Immature natural killer cell (primary cell): ENCODE measurements around the gene NSMCE1. TPM values are rescaled to one million over a fixed set of nuclear protein-coding genes. Genes with fewer than 3 reads are reported as not detected.

Experiments
- DNase-seq, 3 donors: peaks; one replicate each; pipeline ENCODE4 v3.0.0; 2022; ENCODE audit warnings: mixed read lengths in 1 of 3
- H3K27ac Mint-ChIP-seq, 6 donors: one replicate each; pipeline ENCODE4 v1.8.0; 2020; ENCODE audit warnings: mixed read lengths in 6 of 6, mild to moderate bottlenecking in 5 of 6, inconsistent platforms in 4 of 6, moderate library complexity in 3 of 6
- H3K27me3 Mint-ChIP-seq, 3 donors: one replicate each; pipeline ENCODE4 v1.8.0; 2020 to 2021; ENCODE audit warnings: low read depth in 3 of 3, mild to moderate bottlenecking in 3 of 3, mixed read lengths in 3 of 3, moderate library complexity in 3 of 3, inconsistent platforms in 1 of 3
- H3K36me3 Mint-ChIP-seq, 3 donors: one replicate each; pipeline ENCODE4 v1.8.0; 2020; ENCODE audit warnings: mixed read lengths in 3 of 3, inconsistent platforms in 2 of 3, mild to moderate bottlenecking in 2 of 3
- H3K4me1 Mint-ChIP-seq, 2 donors: one replicate each; pipeline ENCODE4 v1.8.0; 2020; ENCODE audit warnings: inconsistent platforms in 2 of 2, mild to moderate bottlenecking in 2 of 2, mixed read lengths in 2 of 2, moderate library complexity in 1 of 2
- H3K4me3 Mint-ChIP-seq, 5 donors: one replicate each; pipeline ENCODE4 v1.8.0; 2020; ENCODE audit warnings: mild to moderate bottlenecking in 5 of 5, mixed read lengths in 5 of 5, inconsistent platforms in 3 of 5, moderate library complexity in 3 of 5
- H3K9me3 Mint-ChIP-seq, 6 donors: one replicate each; pipeline ENCODE4 v1.8.0; 2020; ENCODE audit warnings: mild to moderate bottlenecking in 6 of 6, mixed read lengths in 6 of 6, inconsistent platforms in 4 of 6, moderate library complexity in 3 of 6
- polyA plus RNA-seq, 3 donors: library from polyadenylated mRNA; unstranded; fragments of 300-500 nt; fragmentation: Illumina TruSeq; gene quantifications; one replicate each; pipeline ENCODE4 v1.2.3, GENCODE V29; 2021

Gene NSMCE1
- polyA plus RNA-seq, 3 donors from 2014 or later: 133 to 162 (median 148) TPM

- Mint-ChIP-seq H3K27ac (peak overlapping the region; percentile 98 to 100 (median 98)), H3K36me3 (peaks cover 0 to 10% (median 7%) of the 10 kb centered on the region in 3 donors), H3K4me1 (peaks cover 76 to 82% of the 10 kb centered on the region in 2 donors), H3K9me3 (no peaks in the 10 kb centered on the region), H3K4me3 (peak overlapping the region in 4 of 5 donors; percentile 33 to 87 (median 59)), H3K27me3 (peaks cover 13 to 25% (median 15%) of the 10 kb centered on the region in 3 donors)
- DNase-seq: no peak
Observed at GRCh38 chr16:27232901-27233625, 35.5 kb downstream of the NSMCE1 start.

- Mint-ChIP-seq H3K4me1 (peaks cover 68 to 74% of the 10 kb centered on the region in 2 donors), H3K9me3 (no peaks in the 10 kb centered on the region), H3K27ac (peak overlapping the region; percentile 97 to 100 (median 98)), H3K36me3 (peaks cover 0 to 10% (median 7%) of the 10 kb centered on the region in 3 donors), H3K4me3 (peak overlapping the region; percentile 65 to 87 (median 77)), H3K27me3 (peaks cover 11 to 18% (median 13%) of the 10 kb centered on the region in 3 donors)
- peak; percentile 58 to 65 (median 60) for DNase-seq
Observed at GRCh38 chr16:27232061-27232900, 36.3 kb downstream of the NSMCE1 start.

- peak overlapping the region; percentile 97 to 100 (median 98) for H3K27ac Mint-ChIP-seq
- H3K27me3 Mint-ChIP-seq: peaks cover 6 to 12% (median 8%) of the 10 kb centered on the region in 3 donors
- no peak for DNase-seq
- peaks cover 67 to 74% of the 10 kb centered on the region in 2 donors for H3K4me1 Mint-ChIP-seq
- H3K36me3 Mint-ChIP-seq: peaks cover 0 to 10% (median 7%) of the 10 kb centered on the region in 3 donors
- H3K4me3 Mint-ChIP-seq: peak overlapping the region; percentile 65 to 87 (median 77)
- H3K9me3 Mint-ChIP-seq: no peaks in the 10 kb centered on the region
Observed at GRCh38 chr16:27231692-27232060, 36.9 kb downstream of the NSMCE1 start.

GRCh38 chr16:27230562-27231001 is 38.0 kb downstream of the NSMCE1 start:
- Mint-ChIP-seq H3K27me3 (peaks cover 3 to 11% (median 6%) of the 10 kb centered on the region in 3 donors), H3K9me3 (no peaks in the 10 kb centered on the region), H3K4me1 (peaks cover 71 to 75% of the 10 kb centered on the region in 2 donors), H3K27ac (peak overlapping the region; percentile 91 to 100 (median 98)), H3K4me3 (peak overlapping the region; percentile 65 to 80 (median 78)), H3K36me3 (peaks cover 0 to 14% (median 11%) of the 10 kb centered on the region in 3 donors)
- DNase-seq: peak; percentile 73 to 84 (median 81)

GRCh38 chr16:27229891-27230470 is 38.6 kb downstream of the NSMCE1 start:
- H3K4me1 Mint-ChIP-seq: peaks cover 67 to 69% of the 10 kb centered on the region in 2 donors
- H3K9me3 Mint-ChIP-seq: no peaks in the 10 kb centered on the region
- H3K36me3 Mint-ChIP-seq: peaks cover 0 to 11% (median 10%) of the 10 kb centered on the region in 3 donors
- peaks cover 0 to 8% (median 3%) of the 10 kb centered on the region in 3 donors for H3K27me3 Mint-ChIP-seq
- H3K27ac Mint-ChIP-seq: peak overlapping the region; percentile 91 to 100 (median 98)
- no peak for DNase-seq
- peak overlapping the region; percentile 65 to 80 (median 78) for H3K4me3 Mint-ChIP-seq

GRCh38 chr16:27228621-27229501 is 39.7 kb downstream of the NSMCE1 start:
- H3K4me1 Mint-ChIP-seq: peaks cover 56 to 58% of the 10 kb centered on the region in 2 donors
- H3K27ac Mint-ChIP-seq: no peak overlapping the region
- H3K4me3 Mint-ChIP-seq: peak overlapping the region in 1 of 5 donors; percentile 2
- DNase-seq: no peak
- no peaks in the 10 kb centered on the region for H3K9me3 Mint-ChIP-seq
- H3K27me3 Mint-ChIP-seq: peaks cover 0 to 7% (median 2%) of the 10 kb centered on the region in 3 donors
- peaks cover 0 to 9% (median 7%) of the 10 kb centered on the region in 3 donors for H3K36me3 Mint-ChIP-seq

- no peak overlapping the region for H3K4me3 Mint-ChIP-seq
- peak overlapping the region in 3 of 6 donors; percentile 16 to 67 (median 34) for H3K27ac Mint-ChIP-seq
Observed at GRCh38 chr16:27228045-27228444, 40.5 kb downstream of the NSMCE1 start.

GRCh38 chr16:27226976-27227705 is 41.4 kb downstream of the NSMCE1 start:
- Mint-ChIP-seq H3K4me1 (peaks cover 39 to 42% of the 10 kb centered on the region in 2 donors), H3K36me3 (peaks cover 0 to 8% (median 7%) of the 10 kb centered on the region in 3 donors), H3K27me3 (peaks cover 0 to 7% (median 2%) of the 10 kb centered on the region in 3 donors), H3K9me3 (no peaks in the 10 kb centered on the region), H3K27ac (peak overlapping the region in 4 of 6 donors; percentile 31 to 65 (median 50)), H3K4me3 (peak overlapping the region in 2 of 5 donors; percentile 13 to 44)
- no peak for DNase-seq

More at GRCh38 chr16:27228045-27228444, 40.5 kb downstream of the NSMCE1 start:
- Mint-ChIP-seq H3K9me3 (no peaks in the 10 kb centered on the region), H3K36me3 (peaks cover 0 to 9% (median 7%) of the 10 kb centered on the region in 3 donors), H3K27me3 (peaks cover 0 to 7% (median 2%) of the 10 kb centered on the region in 3 donors), H3K4me1 (peaks cover 48 to 51% of the 10 kb centered on the region in 2 donors)
- DNase-seq: no peak

- Mint-ChIP-seq H3K36me3 (peaks cover 0 to 7% (median 7%) of the 10 kb centered on the region in 3 donors), H3K27ac (peak overlapping the region; percentile 67 to 94 (median 82)), H3K9me3 (no peaks in the 10 kb centered on the region), H3K4me1 (peaks cover 32 to 35% of the 10 kb centered on the region in 2 donors), H3K4me3 (peak overlapping the region; percentile 34 to 71 (median 49)), H3K27me3 (peaks cover 0 to 7% (median 2%) of the 10 kb centered on the region in 3 donors)
- no peak for DNase-seq
Observed at GRCh38 chr16:27226476-27226875, 42.1 kb downstream of the NSMCE1 start.

GRCh38 chr16:27225536-27226360 is 42.8 kb downstream of the NSMCE1 start:
- H3K36me3 Mint-ChIP-seq: peaks cover 0 to 7% (median 4%) of the 10 kb centered on the region in 3 donors
- no peak for DNase-seq
- H3K27ac Mint-ChIP-seq: peak overlapping the region; percentile 67 to 94 (median 82)
- peak overlapping the region; percentile 39 to 71 (median 49) for H3K4me3 Mint-ChIP-seq
- H3K9me3 Mint-ChIP-seq: no peaks in the 10 kb centered on the region
- H3K4me1 Mint-ChIP-seq: peaks cover 25 to 28% of the 10 kb centered on the region in 2 donors
- H3K27me3 Mint-ChIP-seq: peaks cover 0 to 3% (median 0%) of the 10 kb centered on the region in 3 donors

GRCh38 chr16:27224741-27225300 is 43.8 kb downstream of the NSMCE1 start:
- Mint-ChIP-seq H3K4me3 (no peak overlapping the region), H3K27me3 (no peaks in the 10 kb centered on the region), H3K27ac (peak overlapping the region in 3 of 6 donors; percentile 71 to 87 (median 82)), H3K36me3 (peaks cover 0 to 7% (median 4%) of the 10 kb centered on the region in 3 donors), H3K9me3 (no peaks in the 10 kb centered on the region), H3K4me1 (peaks cover 18 to 22% of the 10 kb centered on the region in 2 donors)
- no peak for DNase-seq
